ENCODE measurements around the gene FBN1.

FBN1 gene

DNA sequence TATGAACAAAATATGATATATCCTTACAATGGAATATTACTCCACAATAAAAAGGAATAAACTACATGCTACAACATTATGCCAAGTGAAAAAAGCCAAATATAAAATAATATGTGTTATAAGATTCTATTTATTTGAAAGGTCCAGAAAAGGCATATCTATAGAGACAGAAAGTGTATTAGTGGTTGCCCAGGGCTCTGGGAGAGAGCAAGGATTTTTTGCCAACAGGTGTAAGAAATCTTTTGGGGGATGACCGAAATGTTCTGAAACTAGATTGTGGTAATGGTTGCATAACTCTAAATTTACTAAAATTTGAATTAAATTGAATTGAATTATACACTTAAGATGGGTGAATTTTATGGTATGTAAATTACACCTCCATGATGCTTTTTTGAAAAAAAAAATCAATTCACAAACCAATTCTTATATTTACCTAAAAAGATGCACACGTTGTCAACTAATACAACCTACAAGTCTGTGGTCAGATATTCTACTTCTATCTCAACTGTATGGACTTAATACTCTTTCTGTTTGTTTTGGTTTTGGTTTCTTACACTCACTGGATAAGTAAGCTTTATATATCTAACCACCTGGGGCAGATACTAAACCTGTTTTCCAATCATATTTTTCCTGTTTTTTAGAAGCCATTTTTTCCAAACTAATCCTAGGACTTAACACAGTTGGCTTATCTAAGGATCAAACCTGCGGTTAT, 75.8 kb downstream of the FBN1 start:
- TF ChIP-seq, protein P1, sequence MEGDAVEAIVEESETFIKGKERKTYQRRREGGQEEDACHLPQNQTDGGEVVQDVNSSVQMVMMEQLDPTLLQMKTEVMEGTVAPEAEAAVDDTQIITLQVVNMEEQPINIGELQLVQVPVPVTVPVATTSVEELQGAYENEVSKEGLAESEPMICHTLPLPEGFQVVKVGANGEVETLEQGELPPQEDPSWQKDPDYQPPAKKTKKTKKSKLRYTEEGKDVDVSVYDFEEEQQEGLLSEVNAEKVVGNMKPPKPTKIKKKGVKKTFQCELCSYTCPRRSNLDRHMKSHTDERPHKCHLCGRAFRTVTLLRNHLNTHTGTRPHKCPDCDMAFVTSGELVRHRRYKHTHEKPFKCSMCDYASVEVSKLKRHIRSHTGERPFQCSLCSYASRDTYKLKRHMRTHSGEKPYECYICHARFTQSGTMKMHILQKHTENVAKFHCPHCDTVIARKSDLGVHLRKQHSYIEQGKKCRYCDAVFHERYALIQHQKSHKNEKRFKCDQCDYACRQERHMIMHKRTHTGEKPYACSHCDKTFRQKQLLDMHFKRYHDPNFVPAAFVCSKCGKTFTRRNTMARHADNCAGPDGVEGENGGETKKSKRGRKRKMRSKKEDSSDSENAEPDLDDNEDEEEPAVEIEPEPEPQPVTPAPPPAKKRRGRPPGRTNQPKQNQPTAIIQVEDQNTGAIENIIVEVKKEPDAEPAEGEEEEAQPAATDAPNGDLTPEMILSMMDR (IDR thresholded peaks at IDR 0.05): no peak

DNA sequence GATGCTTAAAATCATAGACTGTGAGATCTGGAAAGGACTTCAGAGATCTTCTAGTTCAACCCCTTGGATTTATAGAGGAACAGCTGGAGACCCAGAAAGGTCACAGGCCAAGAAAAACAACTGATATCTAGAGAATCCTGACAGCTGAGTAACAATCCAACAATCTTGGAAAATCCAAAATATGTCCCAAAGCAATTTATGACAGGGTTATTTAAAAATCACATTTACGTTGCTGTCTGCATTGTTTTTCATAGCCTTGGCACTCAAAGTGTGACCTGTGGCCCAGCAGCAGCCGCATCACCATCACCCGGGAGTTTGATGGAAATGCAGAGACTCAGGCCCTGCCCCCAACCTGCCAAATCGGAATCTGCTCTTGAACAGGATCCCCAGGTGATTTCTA, 78.8 kb downstream of the FBN1 start:
- TF ChIP-seq, protein P1 (IDR thresholded peaks at IDR 0.05): no peak

DNA sequence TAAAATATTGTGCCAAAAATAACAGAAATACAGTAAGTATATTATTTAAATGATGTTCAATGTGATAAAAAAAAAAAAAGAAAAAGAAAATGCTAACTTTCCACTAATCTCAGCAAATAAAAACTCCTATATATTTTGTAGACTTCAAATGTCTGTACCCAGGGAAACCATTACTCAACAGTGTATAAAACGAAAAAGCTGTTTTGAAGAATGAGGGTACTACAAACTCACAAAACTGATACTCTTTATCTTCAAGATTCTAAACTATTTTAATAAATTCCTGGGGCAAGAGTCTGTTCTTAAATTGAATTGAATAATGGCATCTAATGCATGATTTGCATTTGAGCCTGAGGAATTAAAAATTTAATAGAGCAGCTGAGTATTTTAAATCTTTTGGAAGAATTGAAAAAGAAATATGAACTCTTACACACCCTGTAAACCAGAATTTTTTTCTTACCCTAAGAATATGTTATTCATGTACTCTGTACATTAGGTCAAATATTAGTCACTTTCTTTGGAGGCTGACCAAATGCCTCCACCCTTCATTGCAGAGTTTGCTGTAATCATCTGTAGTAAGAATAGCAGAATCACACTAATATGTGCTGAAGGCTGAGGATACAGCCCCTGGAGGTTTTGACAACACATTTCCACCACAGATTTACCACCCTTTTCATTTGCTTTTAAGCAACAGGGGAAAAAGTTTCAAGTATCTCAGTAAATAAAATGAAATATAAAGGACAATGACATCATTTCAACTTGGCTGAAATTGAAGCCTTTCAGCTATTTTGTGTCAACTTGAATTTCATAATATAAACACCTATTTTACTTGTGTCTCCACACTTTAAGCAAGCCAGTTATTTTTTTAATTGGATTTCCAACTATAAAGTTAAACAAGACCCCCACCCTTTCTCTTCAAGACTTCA, 79.7 kb downstream of the FBN1 start:
- TF ChIP-seq, protein P1 (IDR thresholded peaks at IDR 0.05): no peak

DNA sequence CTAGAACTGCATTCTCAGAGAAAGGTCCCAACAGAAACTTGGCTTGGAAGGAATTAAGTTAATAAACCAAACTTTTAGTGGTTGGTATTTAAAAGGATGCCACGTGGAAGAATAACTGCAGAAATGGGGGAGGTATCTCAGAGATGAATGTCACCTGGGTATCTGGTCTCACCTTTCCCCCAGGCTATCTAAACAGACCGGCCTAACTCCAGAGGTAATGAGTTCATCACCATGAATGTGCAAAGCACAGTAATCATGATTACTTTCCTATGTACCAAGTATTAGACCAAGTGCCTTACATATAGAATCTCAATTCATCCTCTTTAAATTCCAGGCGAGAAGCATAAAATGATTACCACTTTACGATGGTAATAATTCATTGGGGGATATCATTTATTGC, 80.8 kb downstream of the FBN1 start:
- TF ChIP-seq, protein P1 (IDR thresholded peaks at IDR 0.05): no peak

DNA sequence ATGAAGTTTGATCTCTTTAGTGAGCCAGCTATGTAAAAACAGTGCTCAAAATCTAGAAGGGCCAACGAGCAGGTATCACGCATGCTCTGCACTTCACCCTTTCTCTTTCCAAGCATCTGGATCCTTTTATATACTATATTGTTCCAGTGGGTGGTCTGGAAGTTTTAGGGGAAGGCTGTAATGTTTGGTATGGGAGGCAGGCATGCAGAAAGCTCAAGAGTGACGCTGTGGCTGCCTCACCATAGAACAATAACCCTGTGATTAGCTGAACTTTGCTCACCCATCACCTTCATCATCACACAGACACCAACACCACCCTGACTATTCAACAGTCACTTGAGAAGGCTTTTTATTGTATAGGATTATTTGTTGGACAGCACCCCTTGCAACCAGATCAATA, 81.6 kb downstream of the FBN1 start:
- TF ChIP-seq, protein P1 (IDR thresholded peaks at IDR 0.05): no peak

DNA sequence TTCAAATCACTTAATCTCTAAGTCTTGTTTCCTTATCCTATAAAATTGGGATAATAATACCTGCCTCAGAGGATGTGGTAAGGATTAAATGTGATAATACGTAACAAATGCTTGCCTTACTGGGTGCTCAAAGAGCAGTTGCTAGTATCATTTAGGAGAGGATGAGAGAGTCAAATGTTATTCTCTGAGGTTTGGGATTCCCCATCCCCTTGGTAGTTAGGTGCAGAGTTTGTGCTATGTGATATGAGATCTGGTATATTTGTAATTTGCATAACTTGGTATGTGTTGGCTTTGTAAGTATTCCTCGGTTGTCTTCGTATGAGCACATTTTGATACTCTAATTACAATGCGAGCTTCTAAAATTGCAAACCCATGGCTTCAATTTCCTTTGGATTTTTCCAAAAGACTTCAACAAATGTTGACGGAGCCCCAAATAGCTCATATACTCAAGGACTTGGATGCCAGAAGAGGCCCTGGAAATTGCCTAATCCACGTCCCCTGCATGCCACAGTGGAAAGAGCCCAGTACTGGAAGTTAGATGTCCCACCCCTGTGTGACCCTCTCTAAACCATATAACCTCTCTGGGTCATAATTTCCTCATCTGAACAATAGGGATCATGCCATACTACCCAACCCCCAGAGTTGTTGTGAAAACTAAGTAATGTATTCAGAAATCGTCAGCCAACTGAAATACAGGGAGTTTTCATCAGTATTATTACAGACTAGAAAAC, 85.0 kb downstream of the FBN1 start:
- TF ChIP-seq, protein P1 (IDR thresholded peaks at IDR 0.05): no peak

DNA sequence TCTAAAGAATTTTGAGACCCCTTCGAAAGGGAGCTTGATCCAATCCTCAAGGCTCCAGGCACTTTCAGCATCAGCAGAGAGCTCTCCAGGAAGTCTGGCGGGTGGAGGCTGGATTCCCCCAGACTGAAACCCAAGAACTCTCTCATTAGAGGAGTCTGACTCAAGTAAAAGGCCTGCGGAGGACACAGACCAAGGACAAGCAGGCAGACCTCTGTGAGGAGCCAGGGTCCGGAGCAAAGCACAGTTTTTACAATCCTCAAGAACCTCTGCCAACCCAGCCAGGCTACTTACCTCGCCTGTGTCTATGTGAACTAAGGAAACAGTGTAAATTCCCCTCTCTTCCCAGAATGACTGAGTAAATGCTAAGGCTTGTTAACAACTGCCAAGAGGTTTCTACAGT, 86.2 kb downstream of the FBN1 start:
- TF ChIP-seq, protein P1 (IDR thresholded peaks at IDR 0.05): no peak

Measured in LNCAP (cell line).